Upper lobe of left lung (tissue), 6 donors: ENCODE results near the gene CNN3. TPM values are rescaled to one million over a fixed set of nuclear protein-coding genes. Genes with fewer than 3 reads are reported as not detected.

ENCODE experiments used
- ATAC-seq, 2 donors: fragments of 200-7000 bp; cut with Tn5 transposase; one replicate each; pipeline ENCODE4 v1.9.1; 2022; ENCODE audit warnings: mild to moderate bottlenecking in 2 of 2, moderate library complexity in 2 of 2; ENCODE audit not compliant: low FRiP score in 2 of 2
- DNase-seq, 2 donors: peaks; one replicate each; pipeline ENCODE4 v3.0.0-alpha.2; 2019 to 2020
- H3K27ac ChIP-seq, 4 donors: fragments of 200-600 bp; sonication (generic); one replicate each; pipeline ENCODE4 v1.5.1; 2016 to 2019
- H3K27me3 ChIP-seq, 4 donors: fragments of 200-600 bp; sonication (generic); one replicate each; pipeline ENCODE4 v1.5.1; 2017 to 2019
- H3K36me3 ChIP-seq, 4 donors: fragments of 200-600 bp; sonication (generic); one replicate each; pipeline ENCODE4 v1.5.1; 2016 to 2019
- H3K4me1 ChIP-seq, 4 donors: fragments of 200-600 bp; sonication (generic); one replicate each; pipeline ENCODE4 v1.5.1; 2018 to 2019
- H3K4me3 ChIP-seq, 4 donors: fragments of 200-600 bp; sonication (generic); one replicate each; pipeline ENCODE4 v1.5.1; 2017 to 2019; ENCODE audit warnings: mild to moderate bottlenecking in 2 of 4, moderate library complexity in 1 of 4
- H3K9me3 ChIP-seq, 4 donors: fragments of 200-600 bp; sonication (generic); one replicate each; pipeline ENCODE4 v1.5.1; 2018 to 2019
- EP300 ChIP-seq, 4 donors: sonication (generic); formaldehyde crosslinking; IDR thresholded peaks; one replicate each; pipeline ENCODE4 v1.5.1; 2017; ENCODE audit warnings: antibody characterized with exemption in 4 of 4, control low read depth in 2 of 4
- POLR2A ChIP-seq, 4 donors: fragments of 450-650 bp; IDR thresholded peaks; one replicate each; pipeline ENCODE4 v1.5.1; 2016 to 2017; ENCODE audit warnings: antibody characterized with exemption in 4 of 4, mild to moderate bottlenecking in 2 of 4
- POLR2AphosphoS5 ChIP-seq, 2 donors: sonication (generic); formaldehyde crosslinking; IDR thresholded peaks; one replicate each; pipeline ENCODE4 v1.5.1; 2017; ENCODE audit warnings: antibody characterized with exemption in 2 of 2
- WGBS, 2 donors: methylation state at CpG; one replicate each; pipeline ENCODE4 v1.1.5; 2017 to 2018; 5-methylcytosine and 5-hydroxymethylcytosine counted together
- total RNA-seq, 6 donors: library from RNA; depleted of rRNA in 4 of 6; stranded (reverse); fragments of >200 nt in 4 of 6; gene quantifications; one replicate each; pipeline versions ENCODE4 v1.1.0 to v1.2.1, GENCODE V29; 2016 to 2021
- TF ChIP-seq, protein P1 (sequence below), 6 experiments: fragments of 450-650 bp in 4 of 6; fragments of 200-600 bp in 2 of 6; sonication (generic) in 2 of 6; IDR thresholded peaks; one replicate each; pipeline ENCODE4 v1.5.1; 2016 to 2019; ENCODE audit warnings: antibody characterized with exemption in 6 of 6
- donor health status: DM: no; HTN: no; CAD: no; lungs with moderate emphysema.
- donor health status: DM: no; HTN: yes; CAD: no; lungs with severe emphysema.

Gene CNN3
- total RNA-seq, 6 donors from 2014 or later = 60.8 to 209 (median 166) TPM

DNA sequence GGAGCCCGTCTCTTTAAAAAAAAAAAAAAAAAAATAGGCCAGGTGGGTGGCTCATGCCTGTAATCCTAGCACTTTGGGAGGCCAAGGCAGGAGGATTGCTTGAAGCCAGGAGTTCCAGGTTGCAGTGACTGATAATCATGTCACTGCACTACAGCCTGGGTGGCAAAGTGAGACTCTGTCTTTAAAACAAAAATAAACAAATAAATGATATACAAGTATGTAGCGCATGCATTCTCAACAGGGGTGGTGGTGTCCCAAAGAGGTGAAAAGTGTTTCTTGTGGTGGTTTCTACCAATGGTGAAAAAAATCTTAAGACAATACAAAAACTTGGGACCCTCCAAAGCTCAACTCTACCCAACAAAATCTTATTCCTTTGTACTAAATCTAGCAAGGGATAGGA is 17.9 kb downstream of the CNN3 start:
- Histone ChIP-seq H3K36me3 (peaks cover 0 to 13% (median 2%) of the 10 kb centered on the region in 4 donors), H3K27ac (no peak overlapping the region), H3K4me3 (no peak overlapping the region), H3K9me3 (no peaks in the 10 kb centered on the region), H3K27me3 (no peaks in the 10 kb centered on the region), H3K4me1 (peaks cover 32 to 55% (median 44%) of the 10 kb centered on the region in 4 donors)
- ATAC-seq (no peak), DNase-seq (no peak)
- TF ChIP-seq EP300 (IDR thresholded peaks at IDR 0.05) (no peak), POLR2A (IDR thresholded peaks at IDR 0.05) (no peak), POLR2AphosphoS5 (IDR thresholded peaks at IDR 0.05) (no peak)
- TF ChIP-seq, protein P1, sequence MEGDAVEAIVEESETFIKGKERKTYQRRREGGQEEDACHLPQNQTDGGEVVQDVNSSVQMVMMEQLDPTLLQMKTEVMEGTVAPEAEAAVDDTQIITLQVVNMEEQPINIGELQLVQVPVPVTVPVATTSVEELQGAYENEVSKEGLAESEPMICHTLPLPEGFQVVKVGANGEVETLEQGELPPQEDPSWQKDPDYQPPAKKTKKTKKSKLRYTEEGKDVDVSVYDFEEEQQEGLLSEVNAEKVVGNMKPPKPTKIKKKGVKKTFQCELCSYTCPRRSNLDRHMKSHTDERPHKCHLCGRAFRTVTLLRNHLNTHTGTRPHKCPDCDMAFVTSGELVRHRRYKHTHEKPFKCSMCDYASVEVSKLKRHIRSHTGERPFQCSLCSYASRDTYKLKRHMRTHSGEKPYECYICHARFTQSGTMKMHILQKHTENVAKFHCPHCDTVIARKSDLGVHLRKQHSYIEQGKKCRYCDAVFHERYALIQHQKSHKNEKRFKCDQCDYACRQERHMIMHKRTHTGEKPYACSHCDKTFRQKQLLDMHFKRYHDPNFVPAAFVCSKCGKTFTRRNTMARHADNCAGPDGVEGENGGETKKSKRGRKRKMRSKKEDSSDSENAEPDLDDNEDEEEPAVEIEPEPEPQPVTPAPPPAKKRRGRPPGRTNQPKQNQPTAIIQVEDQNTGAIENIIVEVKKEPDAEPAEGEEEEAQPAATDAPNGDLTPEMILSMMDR (IDR thresholded peaks at IDR 0.05) = no peak
- 93% methylated on average over 2 of the region's 2 CpGs for WGBS, 2 donors

DNA sequence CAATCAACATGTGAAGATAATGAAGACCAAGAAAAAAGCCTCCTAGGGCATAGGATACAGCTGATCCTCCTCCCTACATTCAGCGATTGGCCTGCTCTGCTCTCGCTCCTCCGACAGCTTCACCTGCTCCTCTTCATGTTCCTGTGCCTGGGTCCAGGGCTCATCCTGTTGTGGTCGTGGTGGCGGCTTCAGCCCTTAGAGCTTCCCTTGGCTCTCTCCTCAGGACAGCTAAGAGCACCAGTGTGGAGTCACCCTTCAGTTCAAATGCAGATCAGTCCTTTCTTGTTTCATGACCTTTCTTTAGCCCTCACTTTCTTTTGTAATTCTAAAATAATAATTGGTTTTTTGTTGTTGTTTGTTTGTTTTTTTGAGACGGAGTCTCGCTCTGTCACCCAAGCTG is 18.7 kb downstream of the CNN3 start:
- no peak overlapping the region for H3K27ac ChIP-seq
- no peak for ATAC-seq
- H3K27me3 ChIP-seq = no peaks in the 10 kb centered on the region

DNA sequence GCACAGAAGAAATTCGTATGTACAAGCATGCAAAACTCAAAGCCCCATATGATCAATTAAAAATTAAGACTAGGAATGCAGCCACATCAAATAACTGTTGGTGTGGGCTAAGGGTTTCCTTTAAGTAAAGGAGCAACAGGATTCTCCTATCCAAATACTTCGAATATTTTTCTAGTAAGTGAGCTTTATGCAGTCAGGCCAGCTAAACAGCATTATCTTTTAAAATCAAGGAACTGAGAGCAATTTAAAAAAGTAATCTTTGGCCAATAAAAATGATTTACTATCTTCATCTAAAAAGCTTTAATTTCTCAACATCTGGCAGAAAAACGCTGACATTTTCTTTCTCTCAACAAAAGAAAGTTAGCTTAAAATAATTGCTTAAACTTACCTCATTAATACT is 19.8 kb downstream of the CNN3 start:
- no peak overlapping the region for H3K27ac ChIP-seq
- TF ChIP-seq, protein P1 (IDR thresholded peaks at IDR 0.05) = no peak
- TF ChIP-seq EP300 (IDR thresholded peaks at IDR 0.05) = no peak
- no peak for TF ChIP-seq POLR2A (IDR thresholded peaks at IDR 0.05)
- no peak for TF ChIP-seq POLR2AphosphoS5 (IDR thresholded peaks at IDR 0.05)
- no peak for ATAC-seq
- peaks cover 0 to 21% (median 4%) of the 10 kb centered on the region in 4 donors for H3K36me3 ChIP-seq
- H3K4me3 ChIP-seq = no peak overlapping the region
- no peaks in the 10 kb centered on the region for H3K9me3 ChIP-seq
- DNase-seq = no peak
- H3K4me1 ChIP-seq = peaks cover 23 to 46% (median 32%) of the 10 kb centered on the region in 4 donors
- no peaks in the 10 kb centered on the region for H3K27me3 ChIP-seq
- WGBS, 2 donors = 71 to 72% methylated on average over 3 of the region's 3 CpGs

More for the DNA sequence above, 18.7 kb downstream of the CNN3 start:
- 95 to 97% methylated on average over 7 of the region's 7 CpGs for WGBS, 2 donors
- Histone ChIP-seq H3K9me3 (no peaks in the 10 kb centered on the region), H3K4me3 (no peak overlapping the region), H3K36me3 (peaks cover 0 to 13% (median 3%) of the 10 kb centered on the region in 4 donors), H3K4me1 (peaks cover 30 to 50% (median 40%) of the 10 kb centered on the region in 4 donors)
- no peak for TF ChIP-seq POLR2AphosphoS5 (IDR thresholded peaks at IDR 0.05)
- no peak for TF ChIP-seq EP300 (IDR thresholded peaks at IDR 0.05)
- TF ChIP-seq POLR2A (IDR thresholded peaks at IDR 0.05) = no peak
- TF ChIP-seq, protein P1 (IDR thresholded peaks at IDR 0.05) = no peak
- no peak for DNase-seq

DNA sequence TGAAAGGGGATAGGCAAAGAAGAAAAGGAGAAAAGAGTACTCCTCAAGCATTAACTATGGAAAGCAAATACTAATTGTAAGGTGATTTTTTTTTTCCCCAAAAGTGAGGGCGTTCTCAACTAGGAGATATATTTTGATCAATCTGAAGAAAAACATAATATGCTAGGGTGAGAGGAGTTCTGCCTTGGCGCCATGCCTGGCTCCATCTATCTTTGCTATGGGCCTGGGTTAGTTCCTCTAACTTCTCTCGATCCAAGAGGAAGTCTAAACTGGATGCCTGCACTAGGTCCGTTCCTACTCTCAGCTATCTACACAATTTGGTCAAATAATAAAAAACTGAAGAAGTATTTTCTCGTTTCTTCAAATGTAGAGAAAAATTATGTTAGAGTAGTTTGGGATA is 20.5 kb downstream of the CNN3 start:
- no peaks in the 10 kb centered on the region for H3K9me3 ChIP-seq
- ATAC-seq (no peak), DNase-seq (no peak)
- TF ChIP-seq, protein P1 (IDR thresholded peaks at IDR 0.05) = no peak
- no peak for TF ChIP-seq POLR2AphosphoS5 (IDR thresholded peaks at IDR 0.05)
- no peak for TF ChIP-seq POLR2A (IDR thresholded peaks at IDR 0.05)
- TF ChIP-seq EP300 (IDR thresholded peaks at IDR 0.05) = no peak
- no peak overlapping the region for H3K27ac ChIP-seq
- H3K36me3 ChIP-seq = peaks cover 0 to 26% (median 7%) of the 10 kb centered on the region in 4 donors
- H3K4me1 ChIP-seq = peaks cover 21 to 38% (median 29%) of the 10 kb centered on the region in 4 donors
- WGBS, 2 donors = 70 to 72% methylated on average over 5 of the region's 5 CpGs
- no peaks in the 10 kb centered on the region for H3K27me3 ChIP-seq
- H3K4me3 ChIP-seq = no peak overlapping the region

DNA sequence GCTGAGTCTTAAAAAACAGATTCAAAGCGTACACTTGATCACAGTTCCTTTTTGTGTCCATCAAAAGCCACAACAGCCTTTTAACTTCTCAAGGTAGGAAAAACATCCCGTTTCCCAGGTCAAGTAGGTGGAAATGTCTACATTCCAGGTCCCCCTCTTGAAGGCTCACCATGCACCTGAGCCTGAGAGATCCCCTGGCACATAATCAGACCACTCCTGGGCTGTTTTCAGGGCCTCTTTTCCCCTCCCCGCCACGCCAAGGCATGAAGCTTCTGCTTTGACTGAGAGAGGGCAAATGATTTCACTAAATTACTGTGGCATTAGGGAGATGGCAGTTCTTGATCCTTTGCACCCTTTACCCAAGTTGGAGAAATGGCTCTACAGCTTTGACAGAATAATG is 21.7 kb downstream of the CNN3 start:
- TF ChIP-seq POLR2A (IDR thresholded peaks at IDR 0.05) (no peak), EP300 (IDR thresholded peaks at IDR 0.05) (no peak), POLR2AphosphoS5 (IDR thresholded peaks at IDR 0.05) (no peak)
- TF ChIP-seq, protein P1 (IDR thresholded peaks at IDR 0.05) = no peak
- no peaks in the 10 kb centered on the region for H3K9me3 ChIP-seq
- 77 to 80% methylated on average over 4 of the region's 4 CpGs for WGBS, 2 donors
- H3K36me3 ChIP-seq = peaks cover 0 to 36% (median 9%) of the 10 kb centered on the region in 4 donors
- peak in 1 of 2 donors; percentile 55 for DNase-seq
- H3K27ac ChIP-seq = peak overlapping the region in 2 of 4 donors; percentile 3 to 10
- H3K4me3 ChIP-seq = no peak overlapping the region
- ATAC-seq = no peak
- no peaks in the 10 kb centered on the region for H3K27me3 ChIP-seq
- peaks cover 14 to 37% (median 27%) of the 10 kb centered on the region in 4 donors for H3K4me1 ChIP-seq
